Measurements from ENCODE around the gene INPPL1.

- TF ChIP-seq POLR2A (IDR thresholded peaks at IDR 0.05): no peak
- no peak for TF ChIP-seq CTCF (IDR thresholded peaks at IDR 0.05)
- no peak for TF ChIP-seq POLR2AphosphoS5 (IDR thresholded peaks at IDR 0.05)
- TF ChIP-seq EP300 (IDR thresholded peaks at IDR 0.05): no peak
These were observed 54.3 kb downstream of the INPPL1 start for GRCh38 chr11:72278905-72279304.

Measured in suprapubic skin (tissue), 4 donors.